PFSK-1 (cell line): ENCODE results near the gene POT1.

ENCODE experiments used
- FOXP2 ChIP-seq: optimal IDR thresholded peaks from 2 replicates; pipeline ENCODE3; 2011; ENCODE audit warnings: borderline replicate concordance, control low read depth, inconsistent platforms; ENCODE audit not compliant: insufficient read depth; ENCODE audit errors: extremely low read length, extremely low read depth
- POLR2AphosphoS5 ChIP-seq: IDR thresholded peaks from 2 replicates; pipeline ENCODE4 v1.6.1; 2012; ENCODE audit warnings: low read depth, mild to moderate bottlenecking, control low read depth, low read length, moderate library complexity
- SIN3A ChIP-seq: IDR thresholded peaks from 2 replicates; pipeline ENCODE4 v1.6.1; 2012; ENCODE audit warnings: mild to moderate bottlenecking, low read length, moderate library complexity, borderline replicate concordance; ENCODE audit not compliant: insufficient read depth
- TAF1 ChIP-seq: IDR thresholded peaks from 2 replicates; pipeline ENCODE4 v1.6.1; 2012; ENCODE audit warnings: low read length, control low read depth, borderline replicate concordance; ENCODE audit not compliant: insufficient read depth
- TF ChIP-seq, protein P1 (sequence below), 2 experiments: IDR thresholded peaks; 2 replicates each; pipeline versions ENCODE4 v1.6.1 to v1.8.0; 2011 to 2012; ENCODE audit warnings: low read depth in 2 of 2, low read length in 2 of 2, control low read depth in 1 of 2, inconsistent platforms in 1 of 2, mild to moderate bottlenecking in 1 of 2, moderate library complexity in 1 of 2; ENCODE audit not compliant: insufficient read depth in 1 of 2

- no peak for TF ChIP-seq TAF1
- TF ChIP-seq SIN3A = no peak
- no peak for TF ChIP-seq POLR2AphosphoS5
- TF ChIP-seq, protein P1, sequence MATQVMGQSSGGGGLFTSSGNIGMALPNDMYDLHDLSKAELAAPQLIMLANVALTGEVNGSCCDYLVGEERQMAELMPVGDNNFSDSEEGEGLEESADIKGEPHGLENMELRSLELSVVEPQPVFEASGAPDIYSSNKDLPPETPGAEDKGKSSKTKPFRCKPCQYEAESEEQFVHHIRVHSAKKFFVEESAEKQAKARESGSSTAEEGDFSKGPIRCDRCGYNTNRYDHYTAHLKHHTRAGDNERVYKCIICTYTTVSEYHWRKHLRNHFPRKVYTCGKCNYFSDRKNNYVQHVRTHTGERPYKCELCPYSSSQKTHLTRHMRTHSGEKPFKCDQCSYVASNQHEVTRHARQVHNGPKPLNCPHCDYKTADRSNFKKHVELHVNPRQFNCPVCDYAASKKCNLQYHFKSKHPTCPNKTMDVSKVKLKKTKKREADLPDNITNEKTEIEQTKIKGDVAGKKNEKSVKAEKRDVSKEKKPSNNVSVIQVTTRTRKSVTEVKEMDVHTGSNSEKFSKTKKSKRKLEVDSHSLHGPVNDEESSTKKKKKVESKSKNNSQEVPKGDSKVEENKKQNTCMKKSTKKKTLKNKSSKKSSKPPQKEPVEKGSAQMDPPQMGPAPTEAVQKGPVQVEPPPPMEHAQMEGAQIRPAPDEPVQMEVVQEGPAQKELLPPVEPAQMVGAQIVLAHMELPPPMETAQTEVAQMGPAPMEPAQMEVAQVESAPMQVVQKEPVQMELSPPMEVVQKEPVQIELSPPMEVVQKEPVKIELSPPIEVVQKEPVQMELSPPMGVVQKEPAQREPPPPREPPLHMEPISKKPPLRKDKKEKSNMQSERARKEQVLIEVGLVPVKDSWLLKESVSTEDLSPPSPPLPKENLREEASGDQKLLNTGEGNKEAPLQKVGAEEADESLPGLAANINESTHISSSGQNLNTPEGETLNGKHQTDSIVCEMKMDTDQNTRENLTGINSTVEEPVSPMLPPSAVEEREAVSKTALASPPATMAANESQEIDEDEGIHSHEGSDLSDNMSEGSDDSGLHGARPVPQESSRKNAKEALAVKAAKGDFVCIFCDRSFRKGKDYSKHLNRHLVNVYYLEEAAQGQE (IDR thresholded peaks at IDR 0.05; ENCODE audit: insufficient read depth in 1 of 2, low read depth in 2 of 2, low read length in 2 of 2) = no peak
- TF ChIP-seq FOXP2 = no peak
These were observed 21.4 kb downstream of the POT1 start for GRCh38 chr7:124908259-124908658.
